H1 (cell line): ENCODE data around the gene PLCXD1. TPM values are rescaled to one million over a fixed set of nuclear protein-coding genes. Genes with fewer than 3 reads are reported as not detected.

Source experiments
- CHD1 ChIP-seq: IDR thresholded peaks from 2 replicates; pipeline ENCODE4 v1.6.1; 2012; ENCODE audit warnings: low read depth, low read length, improper control_type of control experiment
- polyA plus RNA-seq, 7 experiments: library from polyadenylated mRNA; depleted of rRNA in 3 of 7; stranded (reverse) in 5 of 7; unstranded in 2 of 7; fragments of >200 nt in 5 of 7; fragments of 200-250 nt in 2 of 7; gene quantifications; 1 replicate in 5 of 7; 2 replicates in 1 of 7; 4 replicates in 1 of 7; pipeline versions ENCODE4 v1.2.1 to v1.2.3, GENCODE V29; 2011 to 2013; ENCODE audit warnings: missing spikeins in 2 of 7, mixed read lengths in 2 of 7
- total RNA-seq: library from RNA; stranded (reverse); fragmentation: NEBNext Ultra II Directional; extraction: Animal tissue kit (Norgen Biotek cat#: 25700); gene quantifications from 2 replicates; pipeline ENCODE4 v1.2.1, GENCODE V29; 2021

PLCXD1 gene
- total and polyA plus RNA-seq, 2 of the 8 experiments (the other 6 are each of a cell fraction or from before 2014, with no cell fraction given) = 93.6 to 124 TPM

GRCh38 chrX:349702-350101 lies 68.5 kb downstream of the PLCXD1 start (continued):
- no peak for TF ChIP-seq CHD1
